NT2/D1 (cell line): ENCODE data around the gene SLC25A21.

Experiments
- DNase-seq: peaks from one replicate; pipeline ENCODE4 v3.0.0-alpha.2; 2011; ENCODE audit warnings: low read depth, low spot score
- H3K27me3 ChIP-seq: 2 replicates; pipeline ENCODE4 v1.6.0; 2011; ENCODE audit warnings: mild to moderate bottlenecking; ENCODE audit not compliant: insufficient read length, insufficient read depth
- H3K36me3 ChIP-seq: 2 replicates; pipeline ENCODE4 v1.6.1; 2011; ENCODE audit warnings: mild to moderate bottlenecking, low read length, mixed read lengths; ENCODE audit not compliant: insufficient read depth, insufficient read length
- H3K4me1 ChIP-seq: 2 replicates; pipeline ENCODE4 v1.5.1; 2011; ENCODE audit not compliant: insufficient read depth, insufficient read length
- H3K4me3 ChIP-seq: 2 replicates; pipeline ENCODE4 v1.5.1; 2011; ENCODE audit warnings: low read depth; ENCODE audit not compliant: insufficient read length
- H3K9ac ChIP-seq: 2 replicates; pipeline ENCODE4 v1.6.0; 2011; ENCODE audit warnings: low read depth; ENCODE audit not compliant: insufficient read length
- H3K9me3 ChIP-seq: 2 replicates; pipeline ENCODE4 v1.5.1; 2011; ENCODE audit warnings: mild to moderate bottlenecking, low read length; ENCODE audit not compliant: insufficient read depth
- SUZ12 ChIP-seq: IDR thresholded peaks from 2 replicates; pipeline ENCODE4 v1.6.1; 2011; ENCODE audit not compliant: insufficient read length, insufficient read depth; ENCODE audit errors: extremely low read depth
- YY1 ChIP-seq: IDR thresholded peaks from 2 replicates; pipeline ENCODE4 v1.6.1; 2011; ENCODE audit not compliant: insufficient read length, insufficient read depth
- ZNF274 ChIP-seq: IDR thresholded peaks from 2 replicates; pipeline ENCODE4 v1.6.1; 2011; ENCODE audit warnings: mild to moderate bottlenecking, low read depth, low read length

Gene SLC25A21

GRCh38 chr14:36784541-36784940, 387.9 kb downstream of the SLC25A21 start:
- Histone ChIP-seq H3K9me3 (peaks cover 5% of the 10 kb centered on the region; the same call in 1 of the 2 replicates), H3K9ac (no peak overlapping the region), H3K36me3 (no peaks in the 10 kb centered on the region), H3K4me3 (no peak overlapping the region), H3K4me1 (no peaks in the 10 kb centered on the region), H3K27me3 (no peaks in the 10 kb centered on the region)
- DNase-seq, result no peak
- TF ChIP-seq SUZ12 (no peak), ZNF274 (no peak), YY1 (no peak)

- DNase-seq, result no peak
- Histone ChIP-seq H3K27me3 (no peaks in the 10 kb centered on the region), H3K36me3 (no peaks in the 10 kb centered on the region), H3K4me1 (no peaks in the 10 kb centered on the region), H3K9ac (no peak overlapping the region), H3K4me3 (no peak overlapping the region), H3K9me3 (peaks cover 5% of the 10 kb centered on the region; the same call in 1 of the 2 replicates)
- TF ChIP-seq ZNF274, result no peak
- TF ChIP-seq SUZ12, result no peak
- TF ChIP-seq YY1, result no peak
Measured at GRCh38 chr14:36781897-36782296, 390.5 kb downstream of the SLC25A21 start.

DNA sequence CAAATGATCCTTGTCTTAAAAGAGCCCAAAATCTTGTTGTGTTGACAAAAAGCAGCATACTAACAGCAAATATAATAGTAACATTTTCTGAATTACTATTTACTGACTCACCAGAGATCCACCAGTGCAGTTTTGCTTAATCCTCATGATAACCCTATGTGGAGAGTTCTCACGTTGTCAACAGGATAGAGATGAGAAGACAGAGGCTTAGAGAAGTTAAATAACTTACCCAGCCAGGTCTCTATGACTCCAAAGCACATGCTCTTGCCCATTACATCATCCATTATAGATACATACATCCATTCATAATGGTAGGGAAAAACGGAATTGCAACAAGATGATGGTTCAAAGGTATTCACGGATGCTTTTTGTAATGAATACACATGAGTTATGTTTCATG, 398.8 kb downstream of the SLC25A21 start:
- H3K36me3 ChIP-seq, result no peaks in the 10 kb centered on the region
- H3K4me3 ChIP-seq, result no peak overlapping the region
- DNase-seq, result no peak
- TF ChIP-seq SUZ12 (no peak), ZNF274 (no peak), YY1 (no peak)
- H3K9ac ChIP-seq, result no peak overlapping the region
- no peaks in the 10 kb centered on the region for H3K9me3 ChIP-seq
- no peaks in the 10 kb centered on the region for H3K4me1 ChIP-seq
- H3K27me3 ChIP-seq, result no peaks in the 10 kb centered on the region

DNA sequence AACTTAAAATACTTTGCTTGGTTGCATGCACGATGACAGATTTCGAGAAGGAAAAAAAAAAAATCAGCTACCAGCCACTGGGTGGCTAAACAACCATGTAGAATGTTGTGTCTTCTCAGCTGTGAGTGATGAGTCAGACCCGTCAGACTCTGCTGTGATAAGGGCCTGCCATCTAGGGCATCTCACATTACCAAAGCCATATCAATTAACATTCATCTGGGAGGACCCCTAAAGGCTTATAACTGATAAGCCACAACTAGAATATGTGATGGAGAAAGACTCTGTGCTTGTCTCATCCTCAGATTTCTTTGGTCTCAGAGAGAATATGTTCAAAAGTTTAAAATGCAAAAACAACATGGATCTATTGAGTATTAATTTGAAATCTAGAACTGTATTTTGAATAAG, 399.3 kb downstream of the SLC25A21 start:
- no peak for TF ChIP-seq ZNF274
- TF ChIP-seq SUZ12, result no peak
- TF ChIP-seq YY1, result no peak
- no peak overlapping the region for H3K4me3 ChIP-seq

DNA sequence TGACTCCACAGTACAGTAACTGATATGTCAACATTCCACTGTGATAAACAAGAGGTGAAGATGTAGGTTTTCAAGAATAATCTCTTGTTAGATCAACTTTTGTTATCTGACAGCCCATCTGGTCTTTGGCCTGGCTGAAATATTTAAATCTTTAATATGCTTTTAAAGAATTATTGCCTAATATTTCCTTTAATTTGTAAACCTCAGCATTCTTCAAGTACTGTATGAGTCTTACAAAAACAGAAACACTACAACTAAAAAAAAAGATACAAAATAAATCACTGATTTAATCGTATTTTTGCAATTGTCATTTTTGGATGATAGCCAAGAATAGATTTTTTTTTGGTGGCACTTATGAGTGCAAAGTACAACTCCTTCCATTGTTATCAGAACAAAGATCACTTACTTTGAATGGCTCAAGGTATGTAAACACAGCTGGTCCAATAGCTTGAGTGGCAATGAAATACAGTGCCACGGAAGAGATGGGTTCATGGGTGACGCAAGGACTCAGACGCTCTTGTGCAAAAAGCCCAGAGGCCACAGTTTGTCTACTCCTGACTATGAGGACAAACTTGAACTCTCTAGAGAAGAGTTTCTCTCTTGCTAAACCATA, 401.3 kb downstream of the SLC25A21 start:
- H3K4me1 ChIP-seq, result no peaks in the 10 kb centered on the region
- H3K36me3 ChIP-seq, result no peaks in the 10 kb centered on the region
- H3K27me3 ChIP-seq, result no peaks in the 10 kb centered on the region
- no peak overlapping the region for H3K9ac ChIP-seq
- no peaks in the 10 kb centered on the region for H3K9me3 ChIP-seq
- no peak overlapping the region for H3K4me3 ChIP-seq
- TF ChIP-seq SUZ12 (no peak), ZNF274 (no peak), YY1 (no peak)
- no peak for DNase-seq

More for the DNA sequence above, 399.3 kb downstream of the SLC25A21 start:
- Histone ChIP-seq H3K36me3 (no peaks in the 10 kb centered on the region), H3K9me3 (no peaks in the 10 kb centered on the region), H3K9ac (no peak overlapping the region), H3K4me1 (no peaks in the 10 kb centered on the region), H3K27me3 (no peaks in the 10 kb centered on the region)
- no peak for DNase-seq

DNA sequence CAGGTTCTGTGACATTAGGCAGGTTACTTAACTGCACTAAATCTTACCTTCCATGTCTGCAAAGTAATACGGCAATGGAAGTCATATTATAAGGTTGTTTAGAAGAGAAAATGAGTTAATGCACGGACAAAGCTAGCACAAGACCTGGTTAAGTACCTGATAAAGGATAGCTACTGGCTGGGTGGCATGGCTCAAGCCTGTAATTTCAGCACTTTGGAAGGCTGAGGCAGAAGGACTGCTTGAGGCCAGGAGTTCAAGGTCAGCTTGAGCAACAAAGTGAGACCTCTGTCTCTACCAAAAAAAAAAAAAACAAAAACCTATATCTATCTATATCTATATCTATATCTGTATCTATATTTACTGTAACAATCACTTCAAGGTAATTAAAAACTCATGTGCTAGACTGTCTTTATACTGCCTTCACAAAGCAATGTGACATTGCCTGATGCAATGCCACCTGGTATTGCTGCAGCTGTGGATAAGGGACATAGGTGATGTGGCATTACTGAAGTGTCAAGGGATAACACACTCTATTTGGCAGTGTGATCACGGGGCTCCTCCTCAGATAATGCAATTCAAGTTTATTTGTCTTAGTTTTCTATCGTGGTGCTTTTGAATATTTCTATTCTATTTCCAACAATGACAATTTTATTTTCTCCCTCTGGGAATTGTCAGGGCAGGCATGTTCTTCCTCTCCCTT, 403.6 kb downstream of the SLC25A21 start:
- no peak for DNase-seq
- Histone ChIP-seq H3K27me3 (no peaks in the 10 kb centered on the region), H3K9me3 (no peaks in the 10 kb centered on the region), H3K36me3 (no peaks in the 10 kb centered on the region), H3K4me1 (no peaks in the 10 kb centered on the region), H3K9ac (no peak overlapping the region), H3K4me3 (no peak overlapping the region)
- TF ChIP-seq YY1, result no peak
- TF ChIP-seq ZNF274, result no peak
- no peak for TF ChIP-seq SUZ12

GRCh38 chr14:36767603-36768281, 404.7 kb downstream of the SLC25A21 start:
- H3K9ac ChIP-seq, result no peak overlapping the region
- no peak for TF ChIP-seq YY1
- TF ChIP-seq ZNF274, result no peak
- TF ChIP-seq SUZ12, result no peak
- H3K4me3 ChIP-seq, result no peak overlapping the region
- no peaks in the 10 kb centered on the region for H3K27me3 ChIP-seq
- DNase-seq, result no peak
- no peaks in the 10 kb centered on the region for H3K9me3 ChIP-seq
- H3K4me1 ChIP-seq, result no peaks in the 10 kb centered on the region
- H3K36me3 ChIP-seq, result no peaks in the 10 kb centered on the region
